HG02678 (cell line): Measurements from ENCODE around the gene REEP3.

Experiments
- ATAC-seq: cut with Tn5 transposase; IDR thresholded peaks from one replicate; pipeline ENCODE4 v1.9.1; 2021; ENCODE audit warnings: mild to moderate bottlenecking, moderate library complexity; ENCODE audit not compliant: unreplicated experiment

Gene REEP3

DNA sequence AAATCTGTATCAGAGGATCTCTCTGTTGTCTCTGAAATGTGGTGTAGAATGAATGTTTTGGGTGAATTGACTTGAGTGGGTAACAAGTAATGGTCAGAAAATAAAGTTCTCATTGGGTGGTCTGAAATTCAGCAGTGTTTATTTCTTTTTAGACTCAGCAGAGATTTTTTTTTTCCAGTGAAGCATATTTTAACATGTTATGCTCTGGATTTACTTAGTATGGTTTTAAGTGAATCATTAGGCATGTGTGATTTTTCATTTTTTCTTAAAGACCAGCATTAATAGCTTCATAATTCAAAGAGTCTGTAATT is 63.5 kb downstream of the REEP3 start:
- ATAC-seq = no peak

DNA sequence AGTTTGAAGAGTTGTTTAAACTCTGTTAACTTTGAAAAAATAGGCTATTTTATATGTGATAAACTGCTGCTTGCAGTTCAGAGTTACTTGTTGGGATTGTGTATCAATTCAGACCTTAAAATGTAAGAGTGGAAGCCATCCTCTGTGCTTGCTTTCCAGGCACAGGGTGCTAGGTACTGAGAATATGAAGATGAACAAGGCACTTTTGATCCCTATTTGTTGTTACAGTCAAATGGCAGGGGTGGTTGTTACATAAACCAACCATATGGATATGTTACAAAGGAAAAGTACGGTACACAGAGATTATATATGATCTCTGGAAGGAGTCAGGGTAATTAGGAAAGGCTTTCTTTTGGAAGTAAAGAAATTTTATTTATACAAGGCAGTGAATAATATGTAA is 63.8 kb downstream of the REEP3 start:
- ATAC-seq = no peak

DNA sequence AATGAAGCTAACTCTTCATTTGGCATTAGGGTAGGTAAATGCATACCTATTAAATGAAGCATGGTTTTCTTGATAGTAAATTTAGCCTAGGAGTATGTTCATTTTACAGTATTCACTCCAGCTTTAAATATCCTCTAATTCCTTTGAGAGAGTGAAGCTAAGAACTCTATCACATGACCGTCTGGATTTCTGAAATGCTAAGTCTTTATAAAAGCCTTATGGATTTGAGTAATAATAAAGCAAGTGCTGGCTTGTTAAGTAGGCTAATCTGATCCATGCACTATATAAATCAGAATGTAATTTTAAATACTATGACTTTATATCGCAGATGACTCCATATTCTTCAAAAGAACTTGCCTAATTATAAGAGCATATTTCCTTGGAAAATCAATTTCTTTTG is 64.8 kb downstream of the REEP3 start:
- ATAC-seq = no peak

DNA sequence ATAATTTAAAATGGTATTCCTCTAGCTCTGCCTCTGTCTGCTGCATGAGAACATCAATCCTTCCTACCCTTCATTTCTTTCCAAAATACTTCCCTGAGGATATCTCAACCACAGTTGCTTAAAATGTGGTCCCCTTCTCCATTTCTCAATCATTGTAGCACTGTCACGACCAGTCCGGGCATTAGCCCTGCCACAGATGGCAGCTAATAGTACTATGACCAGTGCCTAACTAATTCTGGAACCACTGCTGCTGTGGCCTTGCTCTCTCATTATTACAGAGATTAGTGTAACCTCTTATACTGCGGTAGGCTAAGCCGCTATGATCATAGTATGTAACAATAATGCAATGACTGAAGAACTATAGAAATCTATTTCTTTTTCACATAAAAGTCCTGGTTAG is 66.0 kb downstream of the REEP3 start:
- ATAC-seq = no peak

DNA sequence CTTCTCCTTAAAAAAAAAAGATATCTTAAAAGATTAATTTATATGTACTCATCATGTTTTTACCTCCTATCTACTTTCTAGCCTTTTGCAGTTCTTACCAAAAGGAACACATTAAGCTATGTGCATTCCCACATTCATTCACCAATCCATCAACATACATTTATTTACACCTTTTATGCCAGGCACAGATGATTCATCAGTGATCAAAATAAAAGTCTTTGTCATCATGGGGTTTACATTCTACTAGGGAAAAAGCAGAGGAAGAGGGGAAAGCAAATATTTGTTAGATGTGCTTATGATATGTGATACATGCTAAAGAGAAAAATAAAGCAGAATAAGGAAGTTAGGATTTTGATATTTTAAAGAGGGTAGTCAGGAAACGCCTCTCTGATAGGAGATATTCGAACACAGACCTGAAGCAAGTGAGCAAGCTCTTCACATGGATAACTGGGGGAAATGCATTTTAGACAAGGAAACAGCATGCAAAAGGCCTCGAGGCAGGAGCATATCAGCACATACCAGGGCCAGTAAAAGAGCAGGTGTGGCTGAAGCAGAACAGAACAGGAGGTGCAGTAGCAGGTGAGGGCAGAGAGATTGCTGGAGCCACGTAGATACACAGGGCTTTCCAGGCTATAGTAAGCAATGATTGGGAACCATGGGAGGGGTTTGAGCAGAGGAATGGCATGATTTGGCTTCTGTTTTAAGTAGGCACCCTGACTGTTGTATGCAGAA is 67.4 kb downstream of the REEP3 start:
- ATAC-seq = no peak

DNA sequence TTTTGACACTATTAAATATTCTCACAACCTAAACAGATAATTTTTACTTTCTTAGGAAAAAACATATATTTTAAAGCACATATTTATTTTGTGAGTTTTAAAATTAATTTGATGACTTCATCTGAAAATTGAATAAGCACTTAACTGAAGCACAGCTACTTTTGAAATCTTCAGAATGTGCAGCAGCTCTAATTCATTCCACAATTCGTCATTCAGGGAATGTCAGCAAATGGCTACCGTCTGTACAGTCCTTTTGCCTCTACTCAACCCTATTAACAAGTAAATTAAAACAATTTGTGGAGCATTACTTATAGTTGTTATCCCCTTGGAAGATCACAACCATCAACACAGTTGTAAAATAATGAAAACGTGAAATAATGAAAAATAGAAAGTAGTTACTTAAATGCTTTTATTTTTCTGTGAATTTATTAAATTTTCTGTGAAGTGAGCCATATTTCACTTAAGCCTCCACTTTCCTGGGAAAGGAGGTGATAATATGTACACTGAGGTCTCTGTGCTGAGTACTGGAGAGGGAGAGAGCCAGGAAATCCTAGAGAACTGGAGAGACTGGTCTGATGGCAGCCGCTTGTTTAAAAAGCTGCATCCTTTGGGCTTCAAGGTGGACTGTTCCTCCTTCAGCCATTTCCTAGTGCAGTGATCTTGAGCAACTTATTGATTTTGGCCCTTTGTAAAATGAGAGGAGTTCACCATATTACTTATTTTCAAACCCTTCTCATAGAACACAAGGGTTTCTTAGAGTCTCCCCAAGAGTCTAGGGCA is 70.6 kb downstream of the REEP3 start:
- no peak for ATAC-seq

DNA sequence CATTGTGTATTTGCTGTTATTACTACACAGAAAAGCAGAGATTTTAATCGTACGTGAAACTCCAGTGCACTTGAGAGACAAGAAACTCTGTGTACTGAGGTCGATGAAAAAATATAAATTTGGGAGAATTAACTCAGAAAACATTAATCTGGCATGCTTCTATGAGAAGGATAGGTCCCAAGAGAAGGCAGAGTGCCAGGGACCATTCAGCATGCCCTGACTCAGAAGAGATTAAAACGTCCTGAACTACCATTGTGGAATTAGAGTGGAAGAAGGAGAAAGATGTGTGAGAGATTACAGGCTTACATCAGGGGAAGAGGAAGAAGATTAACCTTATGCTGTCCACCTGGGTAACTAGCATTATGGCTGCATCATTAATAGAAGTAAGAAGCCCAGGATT is 72.4 kb downstream of the REEP3 start:
- no peak for ATAC-seq

DNA sequence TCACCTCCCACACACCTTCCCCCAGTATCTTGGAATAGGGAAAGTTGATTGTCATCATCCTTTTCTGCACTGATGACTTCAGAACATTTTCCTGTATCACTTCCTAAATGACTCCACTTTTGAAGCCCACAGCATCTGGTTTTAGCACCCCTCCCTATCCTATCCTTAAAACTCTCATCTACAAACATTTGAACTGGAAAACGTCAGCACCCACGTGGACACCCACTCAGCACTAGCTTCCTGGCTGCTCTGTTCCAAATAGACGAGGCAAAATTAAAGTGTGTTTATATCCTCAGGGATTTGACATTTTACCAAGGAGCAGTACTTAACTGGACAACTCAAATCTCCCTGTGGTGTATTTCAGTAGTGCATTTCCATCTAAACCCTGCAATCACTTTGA is 73.9 kb downstream of the REEP3 start:
- ATAC-seq = no peak

DNA sequence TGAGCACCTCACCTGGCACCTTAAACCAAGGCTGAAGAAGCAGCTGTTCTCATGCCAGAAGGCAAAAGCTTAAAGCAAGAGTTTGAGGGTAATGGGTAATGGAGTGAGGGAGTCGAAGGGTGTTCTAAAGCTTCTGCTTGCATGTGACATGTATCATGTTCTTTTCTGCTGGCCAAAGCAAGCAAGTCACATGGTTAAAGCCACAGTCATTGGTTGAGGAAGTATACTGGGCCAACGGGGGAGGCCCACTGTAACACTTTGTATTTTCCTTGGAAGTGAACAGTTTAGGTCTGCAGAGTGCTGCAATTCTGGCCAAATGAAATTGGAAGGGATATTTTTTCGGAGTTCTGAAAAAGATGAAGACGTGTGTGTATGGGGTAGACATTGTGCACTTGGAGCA is 75.7 kb downstream of the REEP3 start:
- ATAC-seq = no peak

DNA sequence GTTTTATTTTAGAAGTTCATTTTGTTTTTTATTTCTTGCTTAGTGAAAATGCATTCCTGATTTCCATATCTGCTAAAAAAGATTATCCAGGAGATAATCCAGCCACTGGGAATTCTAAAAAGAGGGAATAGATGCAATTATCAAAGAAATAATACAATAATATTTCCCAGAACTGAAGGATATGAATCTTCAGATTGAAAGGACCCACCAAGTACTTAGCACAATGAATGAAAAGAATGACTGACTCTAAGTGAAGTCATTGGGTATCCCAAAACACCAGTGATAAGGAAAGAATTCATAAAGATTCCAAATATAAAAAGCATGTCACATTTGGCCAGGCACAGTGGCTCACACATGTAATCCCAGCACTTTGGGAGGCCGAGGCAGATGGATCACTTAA is 79.3 kb downstream of the REEP3 start:
- ATAC-seq = no peak

DNA sequence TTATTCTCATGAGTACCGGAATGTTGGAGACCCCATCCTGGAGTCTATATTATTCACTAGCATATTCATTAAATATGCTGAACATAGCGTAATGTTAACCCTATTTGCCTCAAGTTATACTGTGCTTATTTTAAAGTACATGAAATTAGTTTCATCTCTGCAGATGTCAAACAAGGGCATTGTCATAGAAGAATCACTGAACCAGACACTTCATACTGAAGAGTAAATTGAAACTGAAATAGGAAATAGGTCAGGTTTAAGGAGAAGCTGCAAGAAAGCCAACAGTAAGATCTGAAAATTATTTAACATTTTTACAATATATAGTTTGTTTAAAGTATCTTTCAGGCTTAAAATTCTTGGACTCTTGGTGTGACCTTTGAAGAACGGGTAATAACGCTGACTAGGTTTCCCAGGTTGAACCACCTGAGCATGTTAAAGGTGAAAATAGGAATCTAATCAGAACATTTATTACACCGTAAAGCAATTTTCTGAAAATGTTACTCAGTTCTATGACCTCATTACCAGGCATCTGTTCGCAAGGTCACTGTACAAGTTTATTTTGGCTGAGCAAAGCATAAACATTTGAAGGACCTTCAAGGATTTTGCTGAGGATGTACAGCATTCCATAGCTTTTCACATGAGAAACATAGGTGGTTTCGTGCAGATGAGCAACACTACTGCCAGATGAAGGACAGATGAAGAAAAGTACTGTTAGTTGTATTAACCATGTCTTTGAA is 82.7 kb downstream of the REEP3 start:
- ATAC-seq = peak; percentile 91

DNA sequence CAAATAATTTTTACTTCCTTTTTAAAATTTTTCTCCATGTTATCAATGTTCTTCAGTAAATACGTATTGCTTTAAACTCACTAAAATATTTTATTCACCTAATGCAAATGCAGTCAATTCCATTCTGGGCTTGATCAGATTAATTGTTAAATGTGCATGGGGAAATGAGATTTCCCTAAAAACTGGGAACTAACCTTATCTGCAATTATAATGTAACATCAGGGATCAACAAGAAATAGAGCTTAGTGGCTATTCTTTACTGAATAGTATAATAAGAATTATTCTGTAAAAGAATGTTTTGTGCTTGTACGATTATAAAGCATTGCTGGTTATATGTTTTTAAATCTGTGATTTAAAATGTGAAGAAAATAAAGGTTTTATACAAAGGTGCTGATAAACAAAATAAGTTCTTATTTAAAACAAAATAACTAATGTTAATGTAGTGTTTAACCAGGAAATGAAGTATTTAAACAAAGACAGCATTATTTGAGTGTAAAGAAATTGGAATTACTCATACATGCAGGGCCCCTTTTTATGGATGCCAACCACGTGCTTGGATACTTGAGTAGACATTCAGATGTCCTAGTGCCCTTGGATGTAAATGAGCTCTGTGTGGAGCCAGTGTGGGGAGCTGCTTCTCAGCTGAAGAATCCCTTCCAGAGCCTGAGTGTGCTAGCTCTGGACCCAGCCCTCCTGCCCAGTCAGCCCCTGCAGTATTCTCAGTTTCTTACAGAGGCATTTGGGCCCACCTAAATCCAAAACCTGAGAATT is 84.2 kb downstream of the REEP3 start:
- ATAC-seq = no peak

DNA sequence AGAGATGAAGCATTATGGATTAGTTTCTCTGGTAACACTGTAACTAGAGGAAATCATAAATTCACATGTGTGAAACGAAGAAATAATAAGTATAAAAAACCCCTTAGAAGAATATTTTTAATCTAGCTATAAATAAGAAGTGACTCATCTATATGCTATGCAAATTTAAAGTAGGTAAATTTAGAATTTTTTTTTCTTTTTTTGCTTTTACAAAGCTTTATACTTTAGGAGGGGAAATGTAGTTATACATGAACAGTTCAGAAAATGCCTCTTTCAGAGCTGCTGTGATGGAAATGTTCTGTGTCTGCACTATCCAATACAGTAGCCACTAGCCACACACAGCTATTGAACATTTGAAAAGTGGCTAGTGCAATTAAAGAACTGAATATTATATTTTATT is 87.3 kb downstream of the REEP3 start:
- ATAC-seq = no peak

DNA sequence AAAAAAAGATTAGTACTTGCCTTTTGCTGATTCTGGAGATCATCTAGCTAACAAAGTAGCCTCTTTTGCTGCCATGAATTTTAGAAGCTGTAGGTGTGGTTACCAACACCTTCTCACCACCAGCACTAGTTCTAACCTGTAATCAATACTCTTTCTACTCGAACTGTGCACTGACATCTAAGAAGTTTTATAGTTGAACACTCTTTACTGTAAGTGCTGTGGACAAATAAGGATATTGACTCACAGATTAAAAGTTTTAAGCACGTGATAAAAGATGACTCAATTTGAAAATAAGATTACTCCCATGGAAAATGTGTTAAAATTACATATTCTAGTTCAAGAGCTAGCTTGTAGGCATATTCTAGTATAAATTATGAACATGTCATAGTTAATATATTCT is 89.9 kb downstream of the REEP3 start:
- no peak for ATAC-seq

DNA sequence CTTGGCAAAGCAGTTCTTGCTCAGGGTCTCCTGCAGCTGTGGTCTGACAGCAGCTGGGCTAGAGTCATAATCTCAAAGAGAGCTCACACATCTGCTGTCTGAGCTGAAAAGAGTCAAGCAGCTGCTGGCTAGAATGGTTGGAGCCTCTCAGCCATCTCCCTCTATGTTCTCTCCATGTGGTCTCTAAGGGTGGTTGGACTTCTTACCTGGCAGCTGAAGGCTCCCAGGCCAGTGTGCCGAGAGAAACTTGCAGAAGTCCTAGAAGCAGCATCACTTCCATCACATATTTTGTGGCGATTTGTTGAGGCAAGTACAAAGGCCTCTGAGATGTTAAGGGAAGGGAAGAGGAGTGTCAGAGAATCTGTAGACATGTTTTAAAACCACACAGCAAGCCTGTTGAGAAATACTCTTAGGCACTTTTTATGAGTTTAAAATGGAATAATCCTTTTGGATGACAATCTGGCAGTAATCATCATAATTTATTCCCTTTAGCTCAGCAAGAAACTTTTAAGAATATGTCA is 93.2 kb downstream of the REEP3 start:
- no peak for ATAC-seq

DNA sequence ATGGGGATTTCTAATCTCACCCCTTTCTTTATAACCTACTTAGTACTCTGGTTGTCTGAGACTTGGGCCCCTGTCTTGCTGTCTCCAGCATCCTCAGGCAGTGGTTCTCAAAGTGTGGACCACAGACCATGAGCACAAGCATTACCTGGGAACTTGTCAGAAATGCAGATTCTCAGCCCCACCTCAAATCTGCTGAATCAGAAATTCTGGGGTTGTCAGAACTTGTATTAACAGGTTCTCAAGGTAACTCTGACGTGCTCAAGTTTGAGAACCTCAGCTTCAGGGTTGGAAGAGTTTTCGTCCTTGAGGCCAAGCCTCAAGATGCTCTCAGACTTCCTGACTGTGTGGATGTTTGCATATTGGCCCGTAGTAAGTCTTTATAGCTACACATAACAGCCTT is 97.4 kb downstream of the REEP3 start:
- no peak for ATAC-seq

DNA sequence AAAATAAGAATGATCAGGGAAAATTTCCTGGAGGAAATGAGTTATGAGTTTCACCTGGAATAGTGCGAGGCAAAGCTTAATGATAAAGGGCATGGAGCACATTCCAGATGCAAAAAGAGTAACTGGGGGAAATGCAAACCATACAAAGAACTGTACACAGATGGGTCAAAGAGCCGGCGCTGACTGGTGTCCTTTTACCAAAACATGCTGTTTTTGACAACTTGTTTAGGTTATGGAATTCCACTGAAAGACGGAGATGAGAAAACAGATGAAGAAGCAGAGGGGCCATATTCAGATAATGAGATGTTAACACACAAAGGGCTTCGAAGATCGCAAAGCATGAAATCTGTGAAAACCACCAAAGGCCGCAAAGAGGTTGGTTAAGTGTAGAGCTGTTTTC is 98.2 kb downstream of the REEP3 start:
- no peak for ATAC-seq

DNA sequence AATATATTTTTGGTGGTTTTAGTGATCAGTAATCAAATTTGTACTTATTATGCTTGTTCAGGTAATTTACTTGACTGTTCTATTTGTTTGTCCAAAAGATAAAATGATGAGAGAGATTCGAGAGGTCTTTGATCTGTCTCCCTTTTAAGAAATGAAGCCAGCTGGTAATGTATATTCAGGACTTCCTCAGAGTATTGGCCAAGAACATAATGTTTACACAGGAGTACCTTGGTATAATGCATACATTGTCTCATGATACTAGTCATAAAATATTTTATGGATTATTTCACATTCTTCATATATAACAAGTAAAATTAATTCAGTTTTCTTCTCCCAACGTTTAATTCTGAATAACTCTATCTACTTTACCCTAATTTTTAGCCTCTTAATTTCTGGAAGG is 100.9 kb downstream of the REEP3 start:
- no peak for ATAC-seq

DNA sequence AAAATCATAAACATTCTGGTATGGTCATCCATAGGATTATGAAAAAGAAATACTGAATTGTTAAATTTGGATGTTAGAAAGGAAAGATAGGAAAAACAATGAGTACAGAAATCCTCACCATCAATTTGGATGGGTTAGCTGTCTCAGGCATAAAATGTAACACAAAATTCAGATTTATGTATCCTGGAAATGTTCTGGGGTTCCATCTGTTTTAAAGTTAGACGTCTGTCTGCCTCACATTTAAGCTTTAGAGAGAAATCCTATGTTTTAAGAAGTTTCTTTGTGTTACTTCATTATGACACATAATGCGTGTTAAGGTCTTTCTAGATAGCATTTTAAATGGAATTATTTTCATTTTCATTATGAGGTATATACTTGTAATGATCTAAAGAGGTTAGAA is 103.5 kb downstream of the REEP3 start:
- ATAC-seq = no peak

DNA sequence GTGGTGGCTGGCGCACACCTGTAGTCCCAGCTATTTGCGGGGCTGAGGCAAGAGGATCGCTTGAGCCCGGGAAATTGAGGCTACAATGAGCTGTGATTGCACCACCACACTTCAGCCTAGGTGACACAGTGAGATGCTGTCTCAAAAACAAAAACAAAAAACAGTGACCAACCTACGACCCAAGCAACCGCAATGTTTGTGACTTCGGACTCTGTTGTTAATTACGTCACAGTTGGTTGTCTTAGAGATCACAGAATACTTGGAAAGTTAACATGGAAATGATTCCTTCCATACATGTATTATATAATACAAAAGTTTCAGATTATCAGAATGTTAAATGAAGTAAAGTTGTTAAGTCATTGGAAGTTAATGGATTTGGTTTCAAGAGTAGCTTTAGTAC is 106.2 kb downstream of the REEP3 start:
- ATAC-seq = no peak

DNA sequence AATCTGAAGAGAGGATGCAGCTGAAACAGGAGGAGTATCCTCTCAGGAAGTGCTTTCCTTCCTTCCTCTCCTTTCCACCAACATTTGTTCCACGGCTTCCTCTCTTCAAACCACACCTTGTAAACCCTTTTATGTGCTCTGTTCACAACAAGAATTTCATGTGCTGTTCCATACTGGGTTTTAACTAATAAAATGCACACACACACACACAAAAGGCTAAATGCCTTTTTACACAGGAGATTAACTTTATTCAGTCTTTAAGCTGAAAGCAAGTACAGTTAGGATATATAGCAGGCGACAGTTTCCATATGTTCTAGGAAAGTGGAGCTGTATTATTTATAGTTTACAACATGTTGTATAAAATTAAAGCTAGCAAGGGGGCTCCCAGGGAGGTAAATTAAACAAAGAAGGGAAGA is 106.7 kb downstream of the REEP3 start:
- no peak for ATAC-seq
